IMR-90 (cell line): ENCODE data around the gene SLC6A3. TPM values are rescaled to one million over a fixed set of nuclear protein-coding genes. Genes with fewer than 3 reads are reported as not detected.

Experiments
- ATAC-seq: fragments of 200-7000 bp; cut with Tn5 transposase; 2 replicates; pipeline ENCODE4 v1.9.1; 2020; ENCODE audit warnings: low read depth, mild to moderate bottlenecking, moderate library complexity
- BruUV-seq: library from RNA; stranded (reverse); fragments of 400-500 nt; replicated peaks from 2 replicates; lab custom pipeline; 2021; lab: Mats Ljungman, UMichigan
- CTCF ChIA-PET: fragments of 300-600 bp; formaldehyde crosslinking; extraction: SDS; loops from one replicate; lab custom pipeline; 2021; ENCODE audit warnings: antibody characterized with exemption; lab: Yijun Ruan, JAX
- POLR2A ChIA-PET: fragments of 300-600 bp; sonication (Branson Sonifier 250); formaldehyde crosslinking; loops from one replicate; lab custom pipeline; 2022; ENCODE audit warnings: antibody characterized with exemption; ENCODE audit not compliant: unreplicated experiment; lab: Charles Lee
- DNase-seq: peaks from one replicate; pipeline ENCODE4 v3.0.0; 2013
- H2AFZ ChIP-seq: replicated peaks from 2 replicates; pipeline ENCODE3; 2013; ENCODE audit warnings: low read length, mild to moderate bottlenecking; ENCODE audit not compliant: poor library complexity
- H2AK5ac ChIP-seq: 2 replicates; pipeline ENCODE4 v1.6.1; 2013; ENCODE audit warnings: low read depth, low read length, inconsistent platforms
- H2AK9ac ChIP-seq: replicated peaks from 2 replicates; pipeline ENCODE3; 2013; ENCODE audit warnings: mild to moderate bottlenecking, low read depth, low read length, moderate library complexity; ENCODE audit not compliant: poor library complexity
- H2BK120ac ChIP-seq: 2 replicates; pipeline ENCODE4 v1.6.1; 2013; ENCODE audit warnings: low read depth, low read length, inconsistent platforms
- H2BK15ac ChIP-seq: 3 replicates; pipeline ENCODE4 v1.6.1; 2013; ENCODE audit warnings: low read depth, low read length, inconsistent platforms
- H2BK20ac ChIP-seq: 2 replicates; pipeline ENCODE4 v1.6.1; 2013; ENCODE audit warnings: low read depth, mild to moderate bottlenecking, inconsistent platforms, low read length, moderate library complexity
- H2BK5ac ChIP-seq: 2 replicates; pipeline ENCODE4 v1.6.1; 2013; ENCODE audit warnings: mild to moderate bottlenecking, low read depth, low read length, inconsistent platforms; ENCODE audit not compliant: poor library complexity, severe bottlenecking
- H3K14ac ChIP-seq: replicated peaks from 2 replicates; pipeline ENCODE4 v1.6.1; 2013; ENCODE audit warnings: low read depth, low read length, inconsistent platforms
- H3K18ac ChIP-seq: 2 replicates; pipeline ENCODE4 v1.6.1; 2013; ENCODE audit warnings: low read depth, low read length, control low read depth
- H3K23ac ChIP-seq: 2 replicates; pipeline ENCODE4 v1.6.1; 2013; ENCODE audit warnings: low read depth, low read length, inconsistent platforms
- H3K27ac ChIP-seq: 2 replicates; pipeline ENCODE4 v1.5.1; 2013; ENCODE audit warnings: mild to moderate bottlenecking, control low read depth, low read length; ENCODE audit not compliant: insufficient read depth
- H3K27me3 ChIP-seq: 2 replicates; pipeline ENCODE4 v1.6.1; 2013; ENCODE audit warnings: low read length; ENCODE audit not compliant: control insufficient read depth, insufficient read depth
- H3K36me3 ChIP-seq: 2 replicates; pipeline ENCODE4 v1.6.1; 2013; ENCODE audit warnings: low read length, mixed read lengths; ENCODE audit not compliant: control insufficient read depth, insufficient read depth
- H3K4ac ChIP-seq: 2 replicates; pipeline ENCODE4 v1.6.1; 2013; ENCODE audit warnings: low read depth, low read length, inconsistent platforms
- H3K4me1 ChIP-seq: 2 replicates; pipeline ENCODE4 v1.6.1; 2013; ENCODE audit warnings: low read length, mixed read lengths; ENCODE audit not compliant: control insufficient read depth, insufficient read depth
- H3K4me2 ChIP-seq: 2 replicates; pipeline ENCODE4 v1.6.1; 2013; ENCODE audit warnings: low read depth, mild to moderate bottlenecking, control low read depth, low read length, moderate library complexity
- H3K4me3 ChIP-seq: 2 replicates; pipeline ENCODE4 v1.5.1; 2013; ENCODE audit warnings: low read depth, mild to moderate bottlenecking, control low read depth, low read length, moderate library complexity; ENCODE audit not compliant: insufficient read depth
- H3K56ac ChIP-seq: 2 replicates; pipeline ENCODE4 v1.6.1; 2013; ENCODE audit warnings: low read length, inconsistent platforms; ENCODE audit not compliant: insufficient read depth; ENCODE audit errors: extremely low read depth
- H3K79me1 ChIP-seq, 2 experiments: 2 replicates each; pipeline ENCODE4 v1.6.1; 2013; ENCODE audit warnings: low read length in 2 of 2, inconsistent platforms in 1 of 2, low read depth in 1 of 2
- H3K9ac ChIP-seq: 2 replicates; pipeline ENCODE4 v1.6.1; 2013; ENCODE audit warnings: low read depth, low read length, control low read depth
- H3K9me1 ChIP-seq: 2 replicates; pipeline ENCODE4 v1.6.1; 2013; ENCODE audit warnings: low read length, inconsistent platforms; ENCODE audit not compliant: insufficient read depth
- H3K9me3 ChIP-seq: 2 replicates; pipeline ENCODE4 v1.6.1; 2013; ENCODE audit warnings: low read length; ENCODE audit not compliant: control insufficient read depth, insufficient read depth
- H4K20me1 ChIP-seq: 2 replicates; pipeline ENCODE4 v1.6.1; 2013; ENCODE audit warnings: low read length, inconsistent platforms; ENCODE audit not compliant: insufficient read depth
- H4K5ac ChIP-seq: 2 replicates; pipeline ENCODE4 v1.6.1; 2013; ENCODE audit warnings: mild to moderate bottlenecking, low read depth, low read length, control low read depth
- H4K8ac ChIP-seq, 2 experiments: 2 replicates each; pipeline ENCODE4 v1.6.1; 2013; ENCODE audit warnings: low read depth in 2 of 2, low read length in 2 of 2, control low read depth in 1 of 2, inconsistent platforms in 1 of 2
- H4K91ac ChIP-seq: 2 replicates; pipeline ENCODE4 v1.6.1; 2013; ENCODE audit warnings: low read depth, low read length, inconsistent platforms; ENCODE audit not compliant: insufficient read depth
- BHLHE40 ChIP-seq: fragments of 150-350 bp; IDR thresholded peaks from 2 replicates; pipeline ENCODE4 v1.6.1; 2016; ENCODE audit warnings: mild to moderate bottlenecking, low read depth, low read length
- CEBPB ChIP-seq: IDR thresholded peaks from 2 replicates; pipeline ENCODE4 v1.6.1; 2012; ENCODE audit warnings: low read depth, low read length, improper control_type of control experiment
- CHD1 ChIP-seq: IDR thresholded peaks from 2 replicates; pipeline ENCODE4 v1.6.1; 2012; ENCODE audit warnings: low read depth, low read length, improper control_type of control experiment
- FOS ChIP-seq: fragments of 150-350 bp; IDR thresholded peaks from 2 replicates; pipeline ENCODE4 v1.6.1; 2016; ENCODE audit warnings: low read depth, low read length
- MAFK ChIP-seq: IDR thresholded peaks from 2 replicates; pipeline ENCODE4 v1.6.1; 2012; ENCODE audit warnings: low read depth, low read length, improper control_type of control experiment
- MAZ ChIP-seq: IDR thresholded peaks from 2 replicates; pipeline ENCODE4 v1.6.1; 2012; ENCODE audit warnings: low read depth, mild to moderate bottlenecking, low read length, improper control_type of control experiment, moderate library complexity, borderline replicate concordance
- MXI1 ChIP-seq: IDR thresholded peaks from 2 replicates; pipeline ENCODE4 v1.6.1; 2012; ENCODE audit warnings: low read depth, mild to moderate bottlenecking, low read length, moderate library complexity, borderline replicate concordance
- NFE2L2 ChIP-seq: fragments of 150-350 bp; IDR thresholded peaks from 2 replicates; pipeline ENCODE4 v1.6.1; 2016; ENCODE audit warnings: low read depth, mild to moderate bottlenecking, low read length
- POLR2A ChIP-seq: IDR thresholded peaks from 2 replicates; pipeline ENCODE4 v1.6.1; 2012; ENCODE audit warnings: mild to moderate bottlenecking, low read depth, low read length
- RAD21 ChIP-seq: IDR thresholded peaks from 2 replicates; pipeline ENCODE4 v1.6.1; 2012; ENCODE audit warnings: low read length, improper control_type of control experiment
- RCOR1 ChIP-seq: IDR thresholded peaks from 2 replicates; pipeline ENCODE4 v1.6.1; 2012; ENCODE audit warnings: mild to moderate bottlenecking, low read length, improper control_type of control experiment; ENCODE audit not compliant: insufficient replicate concordance
- RFX5 ChIP-seq: IDR thresholded peaks from 2 replicates; pipeline ENCODE4 v1.8.0; 2012; ENCODE audit warnings: low read depth, mild to moderate bottlenecking, low read length, moderate library complexity
- SMC3 ChIP-seq: fragments of 150-350 bp; IDR thresholded peaks from 2 replicates; pipeline ENCODE4 v1.6.1; 2016; ENCODE audit warnings: low read depth, mild to moderate bottlenecking, antibody characterized with exemption, low read length, moderate library complexity
- WGBS, 2 experiments: methylation state at CpG; one replicate each; pipeline versions ENCODE4 v1.1.5 to v1.1.7; 2013; ENCODE audit warnings: missing lambda C conversion rate in 2 of 2; ENCODE audit not compliant: insufficient read length in 1 of 2; ENCODE audit errors: extremely low coverage in 2 of 2; 5-methylcytosine and 5-hydroxymethylcytosine counted together
- dilution Hi-C: fragments of 300-500 bp; cut with HindIII; formaldehyde crosslinking; loops from one replicate; pipeline ENCODE4 v1.14.3; 2018; ENCODE audit warnings: low sequenced_read_pairs; ENCODE audit not compliant: unreplicated experiment
- in situ Hi-C: fragments of 300-500 bp; cut with MboI; formaldehyde crosslinking; loops from 3 replicates; pipeline ENCODE4 v1.14.3; 2019; ENCODE audit warnings: low sequenced_read_pairs, inconsistent platforms, mixed read lengths
- intact Hi-C: fragments of 100-400 bp; cut with micrococcal nuclease; formaldehyde crosslinking; loops from 2 replicates; pipeline ENCODE4 v1.10.0; 2022
- polyA plus RNA-seq, 3 experiments: library from polyadenylated mRNA; depleted of rRNA; stranded (reverse); fragments of >200 nt; gene quantifications; 2 replicates each; pipeline ENCODE4 v1.2.3, GENCODE V29; 2012; ENCODE audit warnings: low replicate concordance in 1 of 3
- total RNA-seq: library from RNA; depleted of rRNA; stranded (reverse); fragments of >200 nt; gene quantifications from 2 replicates; pipeline ENCODE4 v1.2.3, GENCODE V29; 2012
- TF ChIP-seq, protein P1 (sequence below): conservative IDR thresholded peaks from 2 replicates; pipeline ENCODE4 v1.5.1; 2012; ENCODE audit warnings: mild to moderate bottlenecking, low read depth, low read length, improper control_type of control experiment
- TF ChIP-seq, protein P2 (sequence below): fragments of 150-350 bp; IDR thresholded peaks from 2 replicates; pipeline ENCODE4 v1.6.1; 2017; ENCODE audit warnings: mild to moderate bottlenecking, antibody characterized with exemption, low read length, low read depth
- TF ChIP-seq, protein P3 (sequence below): fragments of 150-350 bp; IDR thresholded peaks from 2 replicates; pipeline ENCODE4 v1.6.1; 2016; ENCODE audit warnings: low read depth, mild to moderate bottlenecking, low read length, moderate library complexity, borderline replicate concordance

Gene SLC6A3
- total and polyA plus RNA-seq, 2 of the 4 experiments (the other 2 are of a cell fraction): not detected

DNA sequence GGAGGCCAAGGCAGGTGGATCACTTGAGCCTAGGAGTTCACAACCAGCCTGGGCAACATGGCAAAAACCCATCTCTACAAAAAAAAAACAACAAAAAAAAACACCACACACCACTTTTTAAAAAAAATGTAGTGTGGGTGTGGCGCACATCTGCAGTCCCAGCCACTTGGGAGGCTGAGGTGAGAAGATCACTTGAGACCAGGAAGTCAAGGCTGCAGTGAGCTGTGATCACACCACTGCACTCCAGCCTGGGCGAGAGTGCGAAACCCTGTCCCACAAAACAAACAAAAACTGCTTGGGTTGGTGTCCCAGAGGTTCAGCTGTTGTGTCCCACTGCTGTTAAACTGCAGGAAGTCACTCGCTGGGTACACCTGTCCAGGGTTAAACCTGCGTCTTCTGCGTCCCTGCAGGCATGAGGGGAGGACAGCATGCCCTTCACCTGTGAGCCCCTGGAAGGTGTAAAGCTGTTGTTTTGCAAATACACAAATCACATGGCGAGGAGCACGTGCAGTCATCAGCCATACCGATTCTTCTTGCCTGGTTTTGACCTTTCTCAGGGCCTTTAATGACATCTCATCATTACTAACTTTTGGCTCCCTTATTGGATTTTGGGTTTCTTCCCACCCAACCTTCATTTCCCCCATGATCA is 71.1 kb downstream of the SLC6A3 start:
- Histone ChIP-seq H3K4me3 (no peak overlapping the region), H3K18ac (no peak overlapping the region), H3K9me1 (no peaks in the 10 kb centered on the region), H2BK120ac (no peak overlapping the region), H3K9me3 (no peaks in the 10 kb centered on the region), H2BK20ac (no peak overlapping the region), H3K4me2 (no peak overlapping the region), H3K4me1 (no peaks in the 10 kb centered on the region), H4K91ac (no peak overlapping the region), H2BK5ac (no peak overlapping the region), H3K23ac (no peak overlapping the region), H2AFZ (no peak overlapping the region), H3K27ac (no peak overlapping the region), H4K8ac (no peak overlapping the region), H3K79me1 (no peaks in the 10 kb centered on the region), H3K36me3 (no peaks in the 10 kb centered on the region), H3K4ac (no peak overlapping the region), H2AK9ac (no peak overlapping the region), H3K14ac (no peak overlapping the region), H4K5ac (no peak overlapping the region), H3K56ac (no peak overlapping the region), H2BK15ac (no peak overlapping the region), H3K27me3 (peaks cover 32% of the 10 kb centered on the region), H3K9ac (no peak overlapping the region), H4K20me1 (no peaks in the 10 kb centered on the region), H2AK5ac (no peak overlapping the region)
- TF ChIP-seq RCOR1 (no peak), NFE2L2 (no peak), POLR2A (no peak), CHD1 (no peak), MAFK (no peak), BHLHE40 (no peak), SMC3 (no peak), RAD21 (no peak), CEBPB (no peak), RFX5 (no peak), MAZ (no peak), MXI1 (no peak), FOS (no peak)
- TF ChIP-seq, protein P1, sequence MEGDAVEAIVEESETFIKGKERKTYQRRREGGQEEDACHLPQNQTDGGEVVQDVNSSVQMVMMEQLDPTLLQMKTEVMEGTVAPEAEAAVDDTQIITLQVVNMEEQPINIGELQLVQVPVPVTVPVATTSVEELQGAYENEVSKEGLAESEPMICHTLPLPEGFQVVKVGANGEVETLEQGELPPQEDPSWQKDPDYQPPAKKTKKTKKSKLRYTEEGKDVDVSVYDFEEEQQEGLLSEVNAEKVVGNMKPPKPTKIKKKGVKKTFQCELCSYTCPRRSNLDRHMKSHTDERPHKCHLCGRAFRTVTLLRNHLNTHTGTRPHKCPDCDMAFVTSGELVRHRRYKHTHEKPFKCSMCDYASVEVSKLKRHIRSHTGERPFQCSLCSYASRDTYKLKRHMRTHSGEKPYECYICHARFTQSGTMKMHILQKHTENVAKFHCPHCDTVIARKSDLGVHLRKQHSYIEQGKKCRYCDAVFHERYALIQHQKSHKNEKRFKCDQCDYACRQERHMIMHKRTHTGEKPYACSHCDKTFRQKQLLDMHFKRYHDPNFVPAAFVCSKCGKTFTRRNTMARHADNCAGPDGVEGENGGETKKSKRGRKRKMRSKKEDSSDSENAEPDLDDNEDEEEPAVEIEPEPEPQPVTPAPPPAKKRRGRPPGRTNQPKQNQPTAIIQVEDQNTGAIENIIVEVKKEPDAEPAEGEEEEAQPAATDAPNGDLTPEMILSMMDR: no peak
- TF ChIP-seq, protein P2, sequence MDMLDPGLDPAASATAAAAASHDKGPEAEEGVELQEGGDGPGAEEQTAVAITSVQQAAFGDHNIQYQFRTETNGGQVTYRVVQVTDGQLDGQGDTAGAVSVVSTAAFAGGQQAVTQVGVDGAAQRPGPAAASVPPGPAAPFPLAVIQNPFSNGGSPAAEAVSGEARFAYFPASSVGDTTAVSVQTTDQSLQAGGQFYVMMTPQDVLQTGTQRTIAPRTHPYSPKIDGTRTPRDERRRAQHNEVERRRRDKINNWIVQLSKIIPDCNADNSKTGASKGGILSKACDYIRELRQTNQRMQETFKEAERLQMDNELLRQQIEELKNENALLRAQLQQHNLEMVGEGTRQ: no peak
- TF ChIP-seq, protein P3, sequence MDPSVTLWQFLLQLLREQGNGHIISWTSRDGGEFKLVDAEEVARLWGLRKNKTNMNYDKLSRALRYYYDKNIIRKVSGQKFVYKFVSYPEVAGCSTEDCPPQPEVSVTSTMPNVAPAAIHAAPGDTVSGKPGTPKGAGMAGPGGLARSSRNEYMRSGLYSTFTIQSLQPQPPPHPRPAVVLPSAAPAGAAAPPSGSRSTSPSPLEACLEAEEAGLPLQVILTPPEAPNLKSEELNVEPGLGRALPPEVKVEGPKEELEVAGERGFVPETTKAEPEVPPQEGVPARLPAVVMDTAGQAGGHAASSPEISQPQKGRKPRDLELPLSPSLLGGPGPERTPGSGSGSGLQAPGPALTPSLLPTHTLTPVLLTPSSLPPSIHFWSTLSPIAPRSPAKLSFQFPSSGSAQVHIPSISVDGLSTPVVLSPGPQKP: no peak
- DNase-seq: no peak
- dilution Hi-C loops: no loop called here
- ATAC-seq: no peak
- intact Hi-C loops: no loop called here
- in situ Hi-C loops: loop anchor here (25.0 kb wide), 1 partner anchor 263 kb away; no protein-coding TSS in a partner anchor
- no TSS peak for BruUV-seq
- 21% methylated on average over 3 of the region's 9 CpGs; no CpG with 5 or more reads in 1 of the 2 experiments for whole genome bisulfite sequencing, 2 experiments
- ChIA-PET POLR2A (no interaction called here), CTCF (no interaction called here)
